HepG2 (cell line): ENCODE results near the gene CCNQ. TPM values are rescaled to one million over a fixed set of nuclear protein-coding genes. Genes with fewer than 3 reads are reported as not detected.
A peak's percentile ranks its signal among the peaks of the same experiment; 100 is the strongest.

Experiments
- CCDC6 ChIP-seq: sonication (generic); formaldehyde crosslinking; IDR thresholded peaks from 2 replicates; pipeline ENCODE4 v1.8.1; 2022; ENCODE audit warnings: mild to moderate bottlenecking, missing genetic modification reagents, moderate library complexity
- CTCF ChIP-seq: sonication (generic); formaldehyde crosslinking; IDR thresholded peaks from 2 replicates; pipeline ENCODE4 v1.5.0; 2020; ENCODE audit warnings: mild to moderate bottlenecking, missing genetic modification reagents, moderate library complexity
- HMGXB4 ChIP-seq, 2 experiments: sonication (generic) in 1 of 2; formaldehyde crosslinking in 1 of 2; IDR thresholded peaks; 2 replicates each; pipeline versions ENCODE4 v1.4.0 to v1.6.1; 2018 to 2020; ENCODE audit warnings: missing genetic modification reagents in 2 of 2, borderline replicate concordance in 1 of 2, low read depth in 1 of 2, mild to moderate bottlenecking in 1 of 2, missing biosample characterization in 1 of 2
- NR2F6 ChIP-seq, 2 experiments: IDR thresholded peaks; 2 replicates each; pipeline ENCODE4 v1.6.1; 2016; ENCODE audit warnings: antibody characterized with exemption in 1 of 2, mild to moderate bottlenecking in 1 of 2
- PATZ1 ChIP-seq: sonication (generic); formaldehyde crosslinking; IDR thresholded peaks from 2 replicates; pipeline ENCODE4 v1.4.0; 2020; ENCODE audit warnings: missing genetic modification reagents
- REPIN1 ChIP-seq: sonication (generic); formaldehyde crosslinking; IDR thresholded peaks from 2 replicates; pipeline ENCODE4 v1.8.0; 2022; ENCODE audit warnings: missing genetic modification reagents, low read depth, mild to moderate bottlenecking, borderline replicate concordance
- SMC3 ChIP-seq: IDR thresholded peaks from 2 replicates; pipeline ENCODE4 v1.6.1; 2011; ENCODE audit warnings: low read length, improper control_type of control experiment
- STAG1 ChIP-seq: sonication (generic); formaldehyde crosslinking; IDR thresholded peaks from 2 replicates; pipeline ENCODE4 v1.4.0; 2020; ENCODE audit warnings: missing genetic modification reagents
- YEATS4 ChIP-seq: sonication (generic); formaldehyde crosslinking; IDR thresholded peaks from 2 replicates; pipeline ENCODE4 v1.4.0; 2020; ENCODE audit warnings: missing genetic modification reagents, borderline replicate concordance
- YY1 ChIP-seq: IDR thresholded peaks from 2 replicates; pipeline ENCODE4 v1.6.1; 2011; ENCODE audit warnings: low read length, low read depth, moderate library complexity, mild to moderate bottlenecking; ENCODE audit not compliant: insufficient read depth, insufficient replicate concordance
- ZMYM4 ChIP-seq: sonication (generic); formaldehyde crosslinking; IDR thresholded peaks from 2 replicates; pipeline ENCODE4 v1.8.1; 2023; ENCODE audit warnings: mild to moderate bottlenecking, missing genetic modification reagents
- ZNF207 ChIP-seq: fragments of 450-650 bp; IDR thresholded peaks from 2 replicates; pipeline ENCODE4 v1.6.1; 2016; ENCODE audit warnings: antibody characterized with exemption, borderline replicate concordance
- ZNF263 ChIP-seq: sonication (generic); formaldehyde crosslinking; IDR thresholded peaks from 2 replicates; pipeline ENCODE4 v1.4.0; 2020; ENCODE audit warnings: missing genetic modification reagents
- ZNF687 ChIP-seq: sonication (generic); formaldehyde crosslinking; IDR thresholded peaks from 2 replicates; pipeline ENCODE4 v1.5.1; 2020; ENCODE audit warnings: mild to moderate bottlenecking, missing genetic modification reagents, moderate library complexity
- polyA plus RNA-seq, 8 experiments: library from polyadenylated mRNA; depleted of rRNA in 3 of 8; stranded (reverse) in 7 of 8; unstranded in 1 of 8; fragments of >200 nt; fragmentation: Illumina TruSeq in 4 of 8; extraction: Trizol in 4 of 8; gene quantifications; 2 replicates each; pipeline versions ENCODE4 v1.2.1 to v1.2.3, GENCODE V29; 2011 to 2016; ENCODE audit warnings: low read depth in 4 of 8, missing spikeins in 1 of 8, mixed read lengths in 1 of 8; ENCODE audit not compliant: insufficient read depth in 1 of 8
- total RNA-seq, 5 experiments: library from RNA; depleted of rRNA; stranded (reverse); fragments of >200 nt; fragmentation: Illumina TruSeq; extraction: Trizol; gene quantifications; 2 replicates each; pipeline ENCODE4 v1.2.3, GENCODE V29; 2016; ENCODE audit warnings: low read depth in 1 of 5

The CCNQ gene
- total and polyA plus RNA-seq, 2 of the 13 experiments (the other 11 are each of a cell fraction or from before 2014, with no cell fraction given) = 15.0 to 25.5 TPM

GRCh38 chrX:153539171-153539978 is 59.6 kb downstream of the CCNQ start (continued):
- 0 out of 2 replicates have a peak, but pooled peaks have one; percentile 15 for TF ChIP-seq PATZ1 (CRISPR knock-in tag)
- peak; percentile 92 for TF ChIP-seq STAG1 (CRISPR knock-in tag)
- no peak for TF ChIP-seq YEATS4
- TF ChIP-seq REPIN1 = no peak
- TF ChIP-seq ZMYM4 (CRISPR knock-in tag) = no peak
- TF ChIP-seq YY1 = peak; percentile 36
- peak; percentile 50; the same call in 1 of the 2 replicates for TF ChIP-seq ZNF263
- TF ChIP-seq CTCF (CRISPR knock-in tag) = peak; percentile 93
- no peak for TF ChIP-seq NR2F6 (IDR thresholded peaks at IDR 0.05)
- 0 out of 2 replicates have a peak, but pooled peaks have one; percentile 12 for TF ChIP-seq NR2F6 (CRISPR knock-in tag; IDR thresholded peaks at IDR 0.05)
- TF ChIP-seq HMGXB4 (CRISPR knock-in tag; IDR thresholded peaks at IDR 0.05; ENCODE audit: borderline replicate concordance in 1 of 2, low read depth in 1 of 2) = 0 out of 4 replicates have a peak, but pooled peaks have one; percentile 35 to 47
- TF ChIP-seq CCDC6 (CRISPR knock-in tag) = no peak
- TF ChIP-seq ZNF207 = no peak
- 0 out of 2 replicates have a peak, but pooled peaks have one; percentile 31 for TF ChIP-seq ZNF687 (CRISPR knock-in tag)
- peak; percentile 20; the same call in 1 of the 2 replicates for TF ChIP-seq SMC3
